CD4-positive, alpha-beta T cell (primary cell): Measurements from ENCODE around the gene ANO6. TPM values are rescaled to one million over a fixed set of nuclear protein-coding genes. Genes with fewer than 3 reads are reported as not detected.
"Not testable (repeated sequence)": the region's sequence is repeated elsewhere in the genome, so short reads cannot be mapped to it uniquely, and the experiment has no call there.

Experiments used
- ATAC-seq: fragments of 200-7000 bp; cut with Tn5 transposase; one replicate; pipeline ENCODE4 v1.10.0; 2022; ENCODE audit warnings: mild to moderate bottlenecking; ENCODE audit not compliant: poor library complexity
- CTCF ChIA-PET: fragments of 350-600 bp; sonication (Branson Sonifier 250); formaldehyde crosslinking; loops from one replicate; lab custom pipeline; 2021; ENCODE audit warnings: antibody characterized with exemption, inconsistent platforms; lab: Charles Lee
- POLR2A ChIA-PET: fragments of 350-600 bp; sonication (Branson Sonifier 250); formaldehyde crosslinking; loops from one replicate; lab custom pipeline; 2021; ENCODE audit warnings: antibody characterized with exemption, inconsistent platforms; lab: Charles Lee
- DNase-seq, 14 experiments: peaks; one replicate each; pipeline ENCODE4 v3.0.0-alpha.2; 2013 to 2020; ENCODE audit warnings: mixed read lengths in 2 of 14
- H3K27ac ChIP-seq, 2 donors: one replicate each; pipeline versions ENCODE4 v1.5.1 to v1.7.0; 2013; ENCODE audit warnings: low read length in 2 of 2, low read depth in 1 of 2, mild to moderate bottlenecking in 1 of 2
- H3K27me3 ChIP-seq, 2 experiments: 1 replicate in 1 of 2; 2 replicates in 1 of 2; pipeline versions ENCODE4 v1.6.1 to v1.7.0; 2013; ENCODE audit warnings: low read length in 2 of 2, control low read depth in 1 of 2, mild to moderate bottlenecking in 1 of 2, moderate library complexity in 1 of 2; ENCODE audit not compliant: insufficient read depth in 2 of 2, control insufficient read depth in 1 of 2
- H3K36me3 ChIP-seq: one replicate; pipeline ENCODE4 v1.6.1; 2013; ENCODE audit warnings: low read length, control low read depth; ENCODE audit not compliant: insufficient read depth
- H3K4me1 ChIP-seq: one replicate; pipeline ENCODE4 v1.6.1; 2013; ENCODE audit warnings: low read length, control low read depth; ENCODE audit not compliant: insufficient read depth
- H3K4me3 ChIP-seq: one replicate; pipeline ENCODE4 v1.5.1; 2013; ENCODE audit warnings: mild to moderate bottlenecking, low read length, moderate library complexity
- H3K9me3 ChIP-seq, 2 experiments: 1 replicate in 1 of 2; 2 replicates in 1 of 2; pipeline versions ENCODE4 v1.6.1 to v1.7.0; 2013; ENCODE audit warnings: low read length in 2 of 2, mild to moderate bottlenecking in 2 of 2, control low read depth in 1 of 2, moderate library complexity in 1 of 2; ENCODE audit not compliant: control insufficient read depth in 1 of 2, insufficient read depth in 1 of 2
- H3K27ac Mint-ChIP-seq: one replicate; pipeline ENCODE4 v1.8.0; 2020; ENCODE audit warnings: mixed read lengths
- H3K27me3 Mint-ChIP-seq: one replicate; pipeline ENCODE4 v1.8.0; 2021; ENCODE audit warnings: mixed read lengths
- H3K36me3 Mint-ChIP-seq: one replicate; pipeline ENCODE4 v1.8.0; 2021; ENCODE audit warnings: low read depth, mixed read lengths
- H3K4me1 Mint-ChIP-seq: one replicate; pipeline ENCODE4 v1.8.0; 2021; ENCODE audit warnings: low read depth, mixed read lengths
- H3K4me3 Mint-ChIP-seq: one replicate; pipeline ENCODE4 v1.8.0; 2020; ENCODE audit warnings: mild to moderate bottlenecking, mixed read lengths
- H3K9me3 Mint-ChIP-seq: one replicate; pipeline ENCODE4 v1.8.0; 2020; ENCODE audit warnings: mixed read lengths
- CTCF ChIP-seq: fragments of 200-600 bp; IDR thresholded peaks from one replicate; pipeline ENCODE4 v1.8.0; 2022; ENCODE audit warnings: antibody characterized with exemption, mild to moderate bottlenecking
- intact Hi-C, 2 experiments: fragments of 100-400 bp; cut with DNase I in 1 of 2; cut with micrococcal nuclease in 1 of 2; formaldehyde crosslinking; loops; one replicate each; pipeline versions ENCODE4 v1.15.1 to v1.9.0; 2023 to 2025; cut with DNase I, micrococcal nuclease
- polyA plus RNA-seq, 2 donors: library from polyadenylated mRNA; unstranded; fragments of 120-200 nt; gene quantifications; one replicate each; pipeline ENCODE4 v1.2.1, GENCODE V29; 2013
- total RNA-seq, 174 experiments: library from RNA in 2 of 174; stranded (reverse) in 2 of 174; gene quantifications; one replicate each; pipeline ENCODE4 v1.2.3 and lab custom pipeline; 2021 to 2026

The ANO6 gene
- total RNA-seq (10 to 100 TPM; 11.6 to 11.7 TPM), total RNA-seq (lab: John Stamatoyannopoulos, UW) (22.1 to 117 (median 80.1) reads per million in 172 experiments)
- 26.6 TPM for polyA plus RNA-seq (2013, experiment 1 of 2)
- 28.8 TPM for polyA plus RNA-seq (2013, experiment 2 of 2)

GRCh38 chr12:45215419-45216229 lies at the start of gene ANO6:
Gene ANO6, plus strand, starts transcription at chr12:45216095. Its CDS starts 227 bp downstream, at chr12:45216322.
- DNase-seq (peak; percentile 53 to 90 (median 69)), ATAC-seq (peak; percentile 78)
- H3K4me3 Mint-ChIP-seq = peak within 1 kb of the TSS; percentile 93
- ChIA-PET POLR2A (interaction anchor here (0.6 to 4.4 kb wide), 14 partner anchors 9 to 1394 kb away, joined by 3 to 30 read pairs (median 4); partner anchors contain the start of genes ARID2, SCAF11 and SLC38A1), CTCF (interaction anchor here (0.7 to 1.5 kb wide), 3 partner anchors 10 to 514 kb away, joined by 3 to 5 read pairs (median 3); partner anchors contain the start of gene ARID2)
- Histone ChIP-seq H3K4me3 (peak within 1 kb of the TSS; percentile 92), H3K36me3 (no peaks in the 10 kb centered on the region), H3K27me3 (no peaks in the 10 kb centered on the region), H3K9me3 (no peaks in the 10 kb centered on the region), H3K4me1 (peaks cover 20% of the 10 kb centered on the region), H3K27ac (peak within 1 kb of the TSS; percentile 15 to 73)
- intact Hi-C loops = loop anchor here in 1 of 2 experiments (10.0 kb wide), 1 partner anchor 519 kb away; no protein-coding TSS in a partner anchor
- H3K4me1 Mint-ChIP-seq = peaks cover 71% of the 10 kb centered on the region
- H3K27ac Mint-ChIP-seq = peak within 1 kb of the TSS; percentile 86
- H3K9me3 Mint-ChIP-seq = no peaks in the 10 kb centered on the region
- peak; percentile 53 for TF ChIP-seq CTCF
- peaks cover 11% of the 10 kb centered on the region for H3K36me3 Mint-ChIP-seq
- no peaks in the 10 kb centered on the region for H3K27me3 Mint-ChIP-seq

GRCh38 chr12:45168976-45169375 lies 46.9 kb upstream of the ANO6 start:
- no peak for TF ChIP-seq CTCF
- H3K4me1 ChIP-seq = no peaks in the 10 kb centered on the region
- ChIA-PET CTCF (no interaction called here), POLR2A (no interaction called here)
- Mint-ChIP-seq H3K36me3 (peaks cover 5% of the 10 kb centered on the region), H3K4me1 (no peaks in the 10 kb centered on the region), H3K27me3 (peaks cover 5% of the 10 kb centered on the region), H3K9me3 (no peaks in the 10 kb centered on the region), H3K27ac (no peak overlapping the region), H3K4me3 (no peak overlapping the region)
- no peak for DNase-seq
- no peak for ATAC-seq
- H3K27me3 ChIP-seq = peaks cover 8 to 9% of the 10 kb centered on the region in 2 experiments
- H3K27ac ChIP-seq = no peak overlapping the region
- H3K36me3 ChIP-seq = no peaks in the 10 kb centered on the region
- H3K4me3 ChIP-seq = no peak overlapping the region
- intact Hi-C loops = no loop called here
- peaks cover 0 to 9% of the 10 kb centered on the region in 2 experiments for H3K9me3 ChIP-seq

GRCh38 chr12:45170456-45171042 lies 45.3 kb upstream of the ANO6 start:
- Mint-ChIP-seq H3K27ac (no peak overlapping the region), H3K4me3 (no peak overlapping the region), H3K27me3 (no peaks in the 10 kb centered on the region), H3K9me3 (no peaks in the 10 kb centered on the region), H3K36me3 (peaks cover 21% of the 10 kb centered on the region), H3K4me1 (no peaks in the 10 kb centered on the region)
- Histone ChIP-seq H3K27ac (no peak overlapping the region), H3K4me3 (no peak overlapping the region), H3K9me3 (no peaks in the 10 kb centered on the region), H3K36me3 (no peaks in the 10 kb centered on the region), H3K4me1 (no peaks in the 10 kb centered on the region), H3K27me3 (no peaks in the 10 kb centered on the region)
- ChIA-PET POLR2A (interaction anchor here (0.5 to 1.1 kb wide), 2 partner anchors 45 to 708 kb away, joined by 3 read pairs; no protein-coding TSS in a partner anchor), CTCF (interaction anchor here (0.9 to 1.4 kb wide), 6 partner anchors 12 to 222 kb away, joined by 3 to 7 read pairs (median 3); no protein-coding TSS in a partner anchor)
- DNase-seq = peak; percentile 60 to 87 (median 78)
- intact Hi-C loops = loop anchor here (1.0 to 5.0 kb wide), 3 partner anchors 218 to 572 kb away; no protein-coding TSS in a partner anchor
- peak; percentile 66 for ATAC-seq
- peak; percentile 93 for TF ChIP-seq CTCF

GRCh38 chr12:45173293-45173692 lies 42.6 kb upstream of the ANO6 start:
- H3K9me3 Mint-ChIP-seq, H3K4me1 ChIP-seq, H3K4me1 Mint-ChIP-seq, H3K4me3 Mint-ChIP-seq, ATAC-seq, H3K27me3 ChIP-seq, H3K36me3 ChIP-seq, CTCF ChIA-PET, H3K4me3 ChIP-seq, H3K27me3 Mint-ChIP-seq, H3K27ac ChIP-seq, POLR2A ChIA-PET, DNase-seq, H3K27ac Mint-ChIP-seq: not testable (repeated sequence)
- peaks cover 6 to 18% of the 10 kb centered on the region in 2 experiments for H3K9me3 ChIP-seq
- H3K36me3 Mint-ChIP-seq = peaks cover 48% of the 10 kb centered on the region
- intact Hi-C loops = loop anchor here in 1 of 2 experiments (5.0 kb wide), 1 partner anchor 569 kb away; no protein-coding TSS in a partner anchor
